Liver (tissue), 9 donors: ENCODE measurements around the gene PCDH1. TPM values are rescaled to one million over a fixed set of nuclear protein-coding genes. Genes with fewer than 3 reads are reported as not detected.

Source experiments
- DNase-seq: peaks from one replicate; pipeline ENCODE4 v3.0.0-alpha.2; 2017; ENCODE audit warnings: low spot score
- H3K27ac ChIP-seq, 2 donors: one replicate each; pipeline ENCODE4 v1.7.0; 2013; ENCODE audit warnings: inconsistent platforms in 2 of 2, low read length in 2 of 2, control low read depth in 1 of 2, low read depth in 1 of 2, mild to moderate bottlenecking in 1 of 2
- H3K27me3 ChIP-seq, 4 donors: one replicate each; pipeline versions ENCODE4 v1.6.1 to v1.7.0; 2013; ENCODE audit warnings: low read length in 3 of 4, inconsistent platforms in 1 of 4, mild to moderate bottlenecking in 1 of 4, moderate library complexity in 1 of 4; ENCODE audit not compliant: control insufficient read depth in 4 of 4, insufficient read depth in 4 of 4
- H3K36me3 ChIP-seq, 4 donors: one replicate each; pipeline versions ENCODE4 v1.6.1 to v1.7.0; 2013; ENCODE audit warnings: low read length in 3 of 4, mild to moderate bottlenecking in 3 of 4, low read depth in 1 of 4, moderate library complexity in 1 of 4; ENCODE audit not compliant: control insufficient read depth in 4 of 4, insufficient read depth in 3 of 4
- H3K4me1 ChIP-seq, 4 donors: one replicate each; pipeline versions ENCODE4 v1.6.1 to v1.7.0; 2013; ENCODE audit warnings: low read length in 3 of 4, mild to moderate bottlenecking in 3 of 4, moderate library complexity in 1 of 4; ENCODE audit not compliant: control insufficient read depth in 4 of 4, insufficient read depth in 4 of 4
- H3K4me3 ChIP-seq, 3 donors: one replicate each; pipeline versions ENCODE4 v1.6.1 to v1.7.0; 2013; ENCODE audit warnings: low read length in 3 of 3, control low read depth in 1 of 3, low read depth in 1 of 3, mild to moderate bottlenecking in 1 of 3
- H3K9ac ChIP-seq, 2 donors: one replicate each; pipeline ENCODE4 v1.7.0; 2013; ENCODE audit warnings: low read length in 2 of 2, mild to moderate bottlenecking in 2 of 2, moderate library complexity in 2 of 2, control low read depth in 1 of 2, low read depth in 1 of 2
- H3K9me3 ChIP-seq, 4 donors: one replicate each; pipeline versions ENCODE4 v1.6.1 to v1.7.0; 2013; ENCODE audit warnings: low read length in 3 of 4; ENCODE audit not compliant: control insufficient read depth in 4 of 4
- ATF3 ChIP-seq: IDR thresholded peaks from 2 replicates; pipeline ENCODE4 v1.6.1; 2016; ENCODE audit warnings: antibody characterized with exemption
- CTCF ChIP-seq: fragments of 150-350 bp; IDR thresholded peaks from 2 replicates; pipeline ENCODE4 v1.5.1; 2017; ENCODE audit warnings: improper control_type of control experiment, low read depth, low read length; ENCODE audit not compliant: missing input control
- FOXA1 ChIP-seq: IDR thresholded peaks from 2 replicates; pipeline ENCODE4 v1.6.1; 2016; ENCODE audit warnings: antibody characterized with exemption
- GABPA ChIP-seq, 2 donors: IDR thresholded peaks in 1 of 2; conservative IDR thresholded peaks in 1 of 2; 2 replicates each; pipeline ENCODE4 v1.6.1; 2016; ENCODE audit warnings: antibody characterized with exemption in 2 of 2, mild to moderate bottlenecking in 1 of 2, moderate library complexity in 1 of 2
- HNF4A ChIP-seq, 2 donors: conservative IDR thresholded peaks; 2 replicates each; pipeline ENCODE4 v1.6.1; 2016; ENCODE audit warnings: antibody characterized with exemption in 2 of 2, mild to moderate bottlenecking in 2 of 2
- HNF4G ChIP-seq: IDR thresholded peaks from 2 replicates; pipeline ENCODE4 v1.6.1; 2016; ENCODE audit warnings: antibody characterized with exemption
- JUND ChIP-seq, 2 donors: IDR thresholded peaks; 2 replicates each; pipeline ENCODE4 v1.6.1; 2016; ENCODE audit warnings: antibody characterized with exemption in 2 of 2
- NR2F2 ChIP-seq: IDR thresholded peaks from 2 replicates; pipeline ENCODE4 v1.6.1; 2016; ENCODE audit warnings: antibody characterized with exemption
- RAD21 ChIP-seq, 2 donors: IDR thresholded peaks; 2 replicates each; pipeline ENCODE4 v1.6.1; 2016; ENCODE audit warnings: antibody characterized with exemption in 2 of 2, mild to moderate bottlenecking in 2 of 2
- RXRA ChIP-seq, 2 donors: IDR thresholded peaks; 2 replicates each; pipeline ENCODE4 v1.6.1; 2017 to 2018; ENCODE audit warnings: antibody characterized with exemption in 2 of 2, mild to moderate bottlenecking in 1 of 2
- SP1 ChIP-seq: IDR thresholded peaks from 2 replicates; pipeline ENCODE4 v1.6.1; 2018; ENCODE audit warnings: antibody characterized with exemption, mild to moderate bottlenecking
- TAF1 ChIP-seq: conservative IDR thresholded peaks from 2 replicates; pipeline ENCODE4 v1.6.1; 2016; ENCODE audit warnings: antibody characterized with exemption, mild to moderate bottlenecking
- YY1 ChIP-seq: IDR thresholded peaks from 2 replicates; pipeline ENCODE4 v1.6.1; 2016; ENCODE audit warnings: antibody characterized with exemption, mild to moderate bottlenecking
- ZBTB33 ChIP-seq: IDR thresholded peaks from 2 replicates; pipeline ENCODE4 v1.6.1; 2016; ENCODE audit warnings: antibody characterized with exemption
- WGBS: extraction: QIAGEN DNeasy Blood & Tissue Kit; methylation state at CpG from one replicate; pipeline ENCODE4 v1.1.7; 2013; 5-methylcytosine and 5-hydroxymethylcytosine counted together
- polyA plus RNA-seq, 2 donors: library from polyadenylated mRNA; stranded (reverse) in 1 of 2; unstranded in 1 of 2; fragments of 200-250 nt in 1 of 2; fragments of >200 nt in 1 of 2; fragmentation: Nextera tagmentation in 1 of 2; extraction: Ambion mirVana in 1 of 2; gene quantifications; one replicate each; pipeline versions ENCODE4 v1.2.1 to v1.2.3, GENCODE V29; 2013 to 2015
- total RNA-seq, 2 donors: library from RNA; depleted of rRNA; stranded (reverse); fragments of >200 nt; gene quantifications; one replicate each; pipeline ENCODE4 v1.2.3, GENCODE V29; 2014
- TF ChIP-seq, protein P1 (sequence below): IDR thresholded peaks from 2 replicates; pipeline ENCODE4 v1.6.1; 2016; ENCODE audit warnings: antibody characterized with exemption, mild to moderate bottlenecking
- donor health status: healthy.
- donor health status: healthy.
- donor health status: healthy.
- donor health status: healthy.
- donor health status: healthy.

The PCDH1 gene
- total and polyA plus RNA-seq, 4 donors, result 9.3 to 52.8 (median 15.0) TPM

DNA sequence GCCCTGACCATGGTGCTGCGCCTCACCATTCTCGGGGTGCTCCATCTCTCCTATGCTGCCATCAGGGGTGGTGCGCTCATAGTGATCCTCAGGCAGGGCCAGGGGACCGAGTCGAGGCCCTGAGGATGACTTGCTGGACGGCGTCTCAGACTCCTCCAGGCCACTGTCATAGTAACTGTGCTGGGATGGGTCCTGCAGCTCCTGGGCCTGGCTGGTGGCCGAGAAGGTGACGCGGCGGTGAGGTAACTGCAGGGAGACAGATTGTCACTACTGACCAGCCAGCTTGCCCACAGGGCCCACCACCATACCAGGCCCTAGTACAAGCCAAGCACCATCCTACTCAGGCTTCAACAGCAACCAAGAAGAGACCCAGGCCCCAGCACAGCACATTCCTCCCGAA is 21.0 kb downstream of the PCDH1 start (continued):
- TF ChIP-seq, protein P1, sequence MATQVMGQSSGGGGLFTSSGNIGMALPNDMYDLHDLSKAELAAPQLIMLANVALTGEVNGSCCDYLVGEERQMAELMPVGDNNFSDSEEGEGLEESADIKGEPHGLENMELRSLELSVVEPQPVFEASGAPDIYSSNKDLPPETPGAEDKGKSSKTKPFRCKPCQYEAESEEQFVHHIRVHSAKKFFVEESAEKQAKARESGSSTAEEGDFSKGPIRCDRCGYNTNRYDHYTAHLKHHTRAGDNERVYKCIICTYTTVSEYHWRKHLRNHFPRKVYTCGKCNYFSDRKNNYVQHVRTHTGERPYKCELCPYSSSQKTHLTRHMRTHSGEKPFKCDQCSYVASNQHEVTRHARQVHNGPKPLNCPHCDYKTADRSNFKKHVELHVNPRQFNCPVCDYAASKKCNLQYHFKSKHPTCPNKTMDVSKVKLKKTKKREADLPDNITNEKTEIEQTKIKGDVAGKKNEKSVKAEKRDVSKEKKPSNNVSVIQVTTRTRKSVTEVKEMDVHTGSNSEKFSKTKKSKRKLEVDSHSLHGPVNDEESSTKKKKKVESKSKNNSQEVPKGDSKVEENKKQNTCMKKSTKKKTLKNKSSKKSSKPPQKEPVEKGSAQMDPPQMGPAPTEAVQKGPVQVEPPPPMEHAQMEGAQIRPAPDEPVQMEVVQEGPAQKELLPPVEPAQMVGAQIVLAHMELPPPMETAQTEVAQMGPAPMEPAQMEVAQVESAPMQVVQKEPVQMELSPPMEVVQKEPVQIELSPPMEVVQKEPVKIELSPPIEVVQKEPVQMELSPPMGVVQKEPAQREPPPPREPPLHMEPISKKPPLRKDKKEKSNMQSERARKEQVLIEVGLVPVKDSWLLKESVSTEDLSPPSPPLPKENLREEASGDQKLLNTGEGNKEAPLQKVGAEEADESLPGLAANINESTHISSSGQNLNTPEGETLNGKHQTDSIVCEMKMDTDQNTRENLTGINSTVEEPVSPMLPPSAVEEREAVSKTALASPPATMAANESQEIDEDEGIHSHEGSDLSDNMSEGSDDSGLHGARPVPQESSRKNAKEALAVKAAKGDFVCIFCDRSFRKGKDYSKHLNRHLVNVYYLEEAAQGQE, result no peak

DNA sequence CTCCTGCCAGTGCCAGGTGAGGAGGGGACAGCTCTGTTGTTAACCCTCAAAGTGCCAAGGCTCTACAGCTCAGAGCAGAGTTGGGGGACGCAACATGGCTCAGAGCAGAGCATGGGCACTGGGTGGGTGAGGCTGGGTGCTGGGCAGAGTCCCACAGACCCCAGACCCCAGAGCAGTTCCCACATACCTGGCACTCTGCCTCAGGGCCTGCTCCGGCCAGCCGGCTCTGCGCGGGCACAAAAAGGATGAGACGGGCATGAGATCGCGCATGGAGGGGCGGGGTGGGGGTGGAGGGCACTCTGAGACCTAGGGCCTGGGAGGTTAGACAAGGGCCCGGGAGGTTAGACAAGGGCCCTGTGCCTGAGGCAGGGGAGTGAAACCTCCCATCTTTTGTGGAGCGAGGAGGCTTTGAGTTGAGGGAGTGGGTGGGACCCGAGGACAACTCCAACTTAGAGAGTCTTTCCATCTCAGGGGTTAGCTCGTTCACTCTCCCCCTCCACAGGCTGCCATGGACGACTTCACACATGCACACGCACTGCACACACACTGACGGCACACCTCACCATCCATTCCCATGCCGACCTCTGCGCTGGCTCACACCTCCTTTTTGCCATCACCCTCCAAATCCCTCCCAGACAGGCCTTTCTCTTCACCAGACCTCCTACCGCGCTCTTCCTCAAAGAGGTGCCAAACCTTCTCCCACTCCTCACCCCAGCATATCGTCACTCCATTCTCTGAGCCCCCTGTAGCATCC is 22.0 kb downstream of the PCDH1 start:
- Histone ChIP-seq H3K27ac (no peak overlapping the region), H3K9me3 (no peaks in the 10 kb centered on the region), H3K9ac (no peak overlapping the region), H3K4me3 (no peak overlapping the region), H3K27me3 (no peaks in the 10 kb centered on the region), H3K4me1 (peaks cover 2 to 14% (median 11%) of the 10 kb centered on the region in 4 donors), H3K36me3 (peaks cover 2 to 3% (median 3%) of the 10 kb centered on the region in 4 donors)
- DNase-seq, result no peak
- 89% methylated on average over 21 of the region's 21 CpGs for WGBS
- TF ChIP-seq ATF3, result no peak
- TF ChIP-seq HNF4G, result no peak
- TF ChIP-seq GABPA (IDR thresholded peaks at IDR 0.05 in 1 of 2, conservative IDR thresholded peaks at IDR 0.05 in 1 of 2), result no peak
- TF ChIP-seq HNF4A (conservative IDR thresholded peaks at IDR 0.05), result no peak
- TF ChIP-seq CTCF, result no peak
- TF ChIP-seq ZBTB33, result no peak
- TF ChIP-seq RAD21 (IDR thresholded peaks at IDR 0.05), result no peak
- TF ChIP-seq TAF1, result no peak
- no peak for TF ChIP-seq JUND (IDR thresholded peaks at IDR 0.05)
- TF ChIP-seq NR2F2, result no peak
- no peak for TF ChIP-seq RXRA (IDR thresholded peaks at IDR 0.05)
- no peak for TF ChIP-seq SP1
- TF ChIP-seq, protein P1, result no peak
- no peak for TF ChIP-seq YY1
- no peak for TF ChIP-seq FOXA1
